Kidney (tissue), 14 donors: ENCODE data around the gene ATP13A1. TPM values are rescaled to one million over a fixed set of nuclear protein-coding genes. Genes with fewer than 3 reads are reported as not detected.
"Not testable (repeated sequence)": the region's sequence is repeated elsewhere in the genome, so short reads cannot be mapped to it uniquely, and the experiment has no call there.

Experiments used
- DNase-seq, 5 donors: peaks; one replicate each; pipeline ENCODE4 v3.0.0-alpha.2; 2013 to 2020
- FAIRE-seq: peaks from 2 replicates; lab custom pipeline; 2012; peaks lifted over from hg19 to GRCh38; lab: Jason Lieb, UNC
- H3K27ac ChIP-seq, 2 donors: one replicate each; pipeline ENCODE4 v1.7.0; 2013; ENCODE audit warnings: low read depth in 2 of 2, low read length in 2 of 2, inconsistent platforms in 1 of 2
- H3K27me3 ChIP-seq: one replicate; pipeline ENCODE4 v1.7.1; 2013; ENCODE audit warnings: low read length, inconsistent platforms; ENCODE audit not compliant: control insufficient read depth, insufficient read depth
- H3K36me3 ChIP-seq, 3 donors: one replicate each; pipeline versions ENCODE4 v1.7.0 to v1.7.1; 2013; ENCODE audit warnings: low read length in 3 of 3, control low read depth in 1 of 3, inconsistent platforms in 1 of 3; ENCODE audit not compliant: insufficient read depth in 3 of 3, control insufficient read depth in 2 of 3
- H3K4me1 ChIP-seq, 3 donors: one replicate each; pipeline versions ENCODE4 v1.7.0 to v1.7.1; 2013; ENCODE audit warnings: low read length in 3 of 3, inconsistent platforms in 1 of 3, low read depth in 1 of 3; ENCODE audit not compliant: control insufficient read depth in 2 of 3, insufficient read depth in 2 of 3
- H3K4me3 ChIP-seq, 3 donors: one replicate each; pipeline versions ENCODE4 v1.7.0 to v1.8.1; 2013; ENCODE audit warnings: low read length in 3 of 3, control low read depth in 1 of 3, inconsistent platforms in 1 of 3
- H3K9ac ChIP-seq, 3 donors: one replicate each; pipeline versions ENCODE4 v1.7.0 to v1.7.1; 2013; ENCODE audit warnings: low read length in 3 of 3, control low read depth in 1 of 3, inconsistent platforms in 1 of 3
- H3K9me3 ChIP-seq, 3 donors: one replicate each; pipeline versions ENCODE4 v1.7.0 to v1.7.1; 2013; ENCODE audit warnings: low read length in 3 of 3, control low read depth in 1 of 3, inconsistent platforms in 1 of 3; ENCODE audit not compliant: control insufficient read depth in 2 of 3, insufficient read depth in 1 of 3
- CTCF ChIP-seq: IDR thresholded peaks from 3 replicates; pipeline ENCODE4 v1.5.1; 2012; ENCODE audit warnings: mild to moderate bottlenecking, moderate library complexity, borderline replicate concordance; ENCODE audit not compliant: insufficient read depth; ENCODE audit errors: extremely low read depth
- intact Hi-C: fragments of 100-400 bp; cut with DNase I; formaldehyde crosslinking; loops from one replicate; pipeline ENCODE4 v1.11.1; 2022
- polyA plus RNA-seq: library from polyadenylated mRNA; stranded (reverse); fragments of 350-450 nt; fragmentation: Illumina TruSeq; extraction: RNeasy Lipid Tissue Mini Kit (QIAGEN cat#74804); gene quantifications from one replicate; pipeline ENCODE4 v1.2.3, GENCODE V29; 2014; ENCODE audit warnings: low read depth, low replicate concordance; ENCODE audit not compliant: insufficient read depth
- total RNA-seq: library from RNA; stranded (reverse); fragmentation: NEBNext Ultra II Directional; extraction: Animal tissue kit (Norgen Biotek cat#: 25700); gene quantifications from one replicate; pipeline ENCODE4 v1.2.1, GENCODE V29; 2021
- donor health status: control.
- donor health status: control.
- donor health status: control.
- donor health status: control.
- donor health status: control.
- donor health status: DM: yes; HTN: yes; CAD: no.
- donor health status: Normal renal cell carcinoma (clear cell type).

The ATP13A1 gene
- total and polyA plus RNA-seq, 2 donors from 2014 or later = 30.1 to 78.1 TPM

- no peak for TF ChIP-seq CTCF
Measured at GRCh38 chr19:19610376-19611202, 52.9 kb downstream of the ATP13A1 start.

GRCh38 chr19:19606686-19607085 is 56.8 kb downstream of the ATP13A1 start:
- H3K9ac ChIP-seq, DNase-seq, H3K4me3 ChIP-seq, H3K9me3 ChIP-seq, intact Hi-C loops, H3K4me1 ChIP-seq, FAIRE-seq, H3K27me3 ChIP-seq, H3K27ac ChIP-seq, H3K36me3 ChIP-seq: not testable (repeated sequence)

More at GRCh38 chr19:19610376-19611202, 52.9 kb downstream of the ATP13A1 start:
- FAIRE-seq = no peak
- Histone ChIP-seq H3K9me3 (no peaks in the 10 kb centered on the region), H3K4me1 (no peaks in the 10 kb centered on the region), H3K27ac (no peak overlapping the region), H3K9ac (no peak overlapping the region), H3K4me3 (no peak overlapping the region), H3K36me3 (no peaks in the 10 kb centered on the region), H3K27me3 (no peaks in the 10 kb centered on the region)
- DNase-seq = no peak
- intact Hi-C loops = no loop called here

- DNase-seq (no peak), FAIRE-seq (no peak)
- no peaks in the 10 kb centered on the region for H3K4me1 ChIP-seq
- no peak overlapping the region for H3K4me3 ChIP-seq
- no peak overlapping the region for H3K9ac ChIP-seq
- no peaks in the 10 kb centered on the region for H3K27me3 ChIP-seq
- no peaks in the 10 kb centered on the region for H3K36me3 ChIP-seq
- no peak overlapping the region for H3K27ac ChIP-seq
- no peak for TF ChIP-seq CTCF
- H3K9me3 ChIP-seq = no peaks in the 10 kb centered on the region
- intact Hi-C loops = no loop called here
Measured at GRCh38 chr19:19606021-19606420, 57.5 kb downstream of the ATP13A1 start.

GRCh38 chr19:19602713-19603324 is 60.7 kb downstream of the ATP13A1 start:
- no peak overlapping the region for H3K27ac ChIP-seq
- no peak for FAIRE-seq
- DNase-seq = no peak
- no peaks in the 10 kb centered on the region for H3K27me3 ChIP-seq
- no peaks in the 10 kb centered on the region for H3K36me3 ChIP-seq
- H3K9ac ChIP-seq = no peak overlapping the region
- peaks cover 0 to under 1% (median 0%) of the 10 kb centered on the region in 3 donors for H3K4me1 ChIP-seq
- H3K9me3 ChIP-seq = no peaks in the 10 kb centered on the region
- H3K4me3 ChIP-seq = no peak overlapping the region
- no peak for TF ChIP-seq CTCF
- intact Hi-C loops = no loop called here
